T-cell (primary cell): ENCODE measurements around the gene SPEG. TPM values are rescaled to one million over a fixed set of nuclear protein-coding genes. Genes with fewer than 3 reads are reported as not detected.

ENCODE experiments used
- ATAC-seq, 4 experiments: fragments of 200-7000 bp in 3 of 4; fragments of 150-1000 bp in 1 of 4; cut with Tn5 transposase; replicated peaks in 1 of 4; 1 replicate in 3 of 4; 2 replicates in 1 of 4; pipeline ENCODE4 v1.10.0; 2021; ENCODE audit warnings: moderate library complexity in 3 of 4, mild to moderate bottlenecking in 2 of 4, moderate number of reproducible peaks in 1 of 4
- CTCF ChIA-PET, 2 donors: fragments of 300-600 bp; sonication (Branson Sonifier 250); formaldehyde crosslinking; loops; one replicate each; lab custom pipeline; 2022; ENCODE audit warnings: antibody characterized with exemption in 2 of 2; lab: Charles Lee
- POLR2A ChIA-PET, 2 donors: fragments of 300-600 bp; sonication (Branson Sonifier 250); formaldehyde crosslinking; loops; one replicate each; lab custom pipeline; 2022; ENCODE audit warnings: antibody characterized with exemption in 2 of 2; lab: Charles Lee
- DNase-seq, 35 experiments: peaks; one replicate each; pipeline versions ENCODE4 v3.0.0 to v3.0.0-alpha.2; 2013 to 2023
- H3K27ac ChIP-seq: one replicate; pipeline ENCODE4 v1.5.1; 2013; ENCODE audit warnings: low read length
- H3K27me3 ChIP-seq, 2 experiments: replicated peaks in 1 of 2; 1 replicate in 1 of 2; 2 replicates in 1 of 2; pipeline versions ENCODE4 v1.6.1 to v1.7.0; 2013; ENCODE audit warnings: low read length in 1 of 2, mixed read lengths in 1 of 2; ENCODE audit not compliant: control insufficient read depth in 2 of 2, insufficient read depth in 2 of 2; ENCODE audit errors: extremely low read depth in 1 of 2
- H3K36me3 ChIP-seq, 2 donors: 1 replicate in 1 of 2; 2 replicates in 1 of 2; pipeline versions ENCODE4 v1.6.1 to v1.7.0; 2013; ENCODE audit warnings: low read length in 1 of 2; ENCODE audit not compliant: control insufficient read depth in 2 of 2, insufficient read depth in 1 of 2; ENCODE audit errors: extremely low read depth in 1 of 2
- H3K4me1 ChIP-seq, 2 experiments: 1 replicate in 1 of 2; 2 replicates in 1 of 2; pipeline versions ENCODE4 v1.6.1 to v1.7.0; 2013; ENCODE audit warnings: low read length in 2 of 2, mixed read lengths in 1 of 2; ENCODE audit not compliant: insufficient read depth in 2 of 2, control insufficient read depth in 1 of 2; ENCODE audit errors: extremely low read depth in 1 of 2
- H3K4me3 ChIP-seq, 2 donors: 1 replicate in 1 of 2; 2 replicates in 1 of 2; pipeline versions ENCODE4 v1.5.1 to v1.7.0; 2013; ENCODE audit warnings: mild to moderate bottlenecking in 2 of 2, low read length in 1 of 2, moderate library complexity in 1 of 2; ENCODE audit not compliant: control insufficient read depth in 1 of 2; ENCODE audit errors: extremely low read depth in 1 of 2
- H3K9me3 ChIP-seq: 2 replicates; pipeline ENCODE4 v1.7.0; 2013
- H3K27ac Mint-ChIP-seq, 2 donors: one replicate each; pipeline ENCODE4 v1.8.0; 2020 to 2021; ENCODE audit warnings: mild to moderate bottlenecking in 2 of 2, mixed read lengths in 2 of 2
- H3K27me3 Mint-ChIP-seq, 2 donors: one replicate each; pipeline ENCODE4 v1.8.0; 2021 to 2022; ENCODE audit warnings: mixed read lengths in 2 of 2
- H3K36me3 Mint-ChIP-seq: one replicate; pipeline ENCODE4 v1.8.0; 2021; ENCODE audit warnings: mixed read lengths
- H3K4me1 Mint-ChIP-seq, 3 donors: one replicate each; pipeline ENCODE4 v1.8.0; 2020 to 2022; ENCODE audit warnings: mixed read lengths in 3 of 3, mild to moderate bottlenecking in 1 of 3
- H3K4me3 Mint-ChIP-seq, 3 donors: one replicate each; pipeline ENCODE4 v1.8.0; 2020 to 2022; ENCODE audit warnings: mild to moderate bottlenecking in 3 of 3, mixed read lengths in 3 of 3, moderate library complexity in 3 of 3
- H3K9me3 Mint-ChIP-seq, 3 donors: one replicate each; pipeline ENCODE4 v1.8.0; 2020 to 2022; ENCODE audit warnings: mixed read lengths in 3 of 3
- WGBS: methylation state at CpG from one replicate; pipeline ENCODE4 v1.1.5; 2013; ENCODE audit warnings: missing lambda C conversion rate; ENCODE audit not compliant: insufficient coverage; 5-methylcytosine and 5-hydroxymethylcytosine counted together
- total RNA-seq, 35 experiments: library from RNA in 6 of 35; stranded (reverse) in 6 of 35; fragments of 120-200 nt in 1 of 35; gene quantifications; one replicate each; pipeline versions ENCODE4 v1.2.1 to v1.2.4 and lab custom pipeline; 2013 to 2026

Gene SPEG
- total RNA-seq, 5 donors from 2014 or later (not counting 1 experiment from before 2014, with no cell fraction given), result 13.8 to 23.9 (median 18.9) TPM

DNA sequence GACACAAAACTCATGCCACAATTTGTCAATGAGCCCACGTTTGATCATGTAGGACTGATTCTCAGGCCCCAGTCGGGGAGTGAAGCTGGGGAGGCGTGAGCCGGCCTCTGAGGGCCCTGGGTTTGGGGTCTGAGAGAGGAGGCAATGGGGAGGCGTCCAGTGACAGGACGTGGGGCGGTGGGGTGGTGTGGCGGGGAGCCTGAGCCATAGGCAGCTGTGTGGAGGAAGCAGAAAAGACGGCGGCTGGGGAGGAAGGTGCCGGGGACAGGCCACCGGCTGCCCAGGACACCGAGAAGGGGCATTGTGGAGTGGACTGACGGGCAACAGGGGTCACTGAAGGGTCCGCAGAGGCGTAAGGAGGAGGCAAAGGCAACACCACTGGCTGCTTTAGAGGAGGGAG, 101.8 kb downstream of the SPEG start:
- Mint-ChIP-seq H3K27me3 (peaks cover 6 to 14% of the 10 kb centered on the region in 2 donors), H3K9me3 (no peaks in the 10 kb centered on the region), H3K4me1 (peaks cover 0 to 5% (median 4%) of the 10 kb centered on the region in 3 donors), H3K4me3 (no peak overlapping the region), H3K36me3 (no peaks in the 10 kb centered on the region), H3K27ac (no peak overlapping the region)
- H3K27ac ChIP-seq, result no peak overlapping the region
- 82% methylated on average over 13 of the region's 16 CpGs for WGBS
- peaks cover 0 to 12% of the 10 kb centered on the region in 2 donors for H3K36me3 ChIP-seq
- ATAC-seq (no peak), DNase-seq (no peak)
- CTCF ChIA-PET, result interaction anchor here in 1 of 2 donors (0.5 kb wide), 1 partner anchor 206 kb away, joined by 3 read pairs; no protein-coding TSS in a partner anchor
- H3K9me3 ChIP-seq, result no peaks in the 10 kb centered on the region
- no peak overlapping the region for H3K4me3 ChIP-seq
- peaks cover 0 to 6% of the 10 kb centered on the region in 2 experiments for H3K4me1 ChIP-seq
- POLR2A ChIA-PET, result no interaction called here
- H3K27me3 ChIP-seq, result peaks cover 0 to 50% of the 10 kb centered on the region in 2 experiments

DNA sequence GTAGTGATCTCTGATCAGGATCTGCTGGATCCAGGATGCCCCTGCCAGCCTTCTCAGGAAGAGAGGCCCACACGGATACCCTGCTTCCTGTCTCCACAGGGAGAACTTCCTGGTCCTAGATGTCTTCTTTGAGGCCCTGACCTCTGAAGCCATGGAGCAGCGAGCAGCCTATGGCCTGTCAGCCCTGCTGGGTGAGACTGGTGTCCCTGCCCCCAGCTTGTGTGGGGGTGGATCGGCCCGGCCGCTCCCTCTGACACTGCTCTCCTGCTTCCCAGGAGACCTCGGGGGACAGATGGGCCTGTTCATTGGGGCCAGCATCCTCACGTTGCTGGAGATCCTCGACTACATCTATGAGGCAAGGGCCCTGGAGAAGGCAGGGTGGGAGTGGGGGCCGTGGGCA, 102.3 kb downstream of the SPEG start:
- DNase-seq (no peak), ATAC-seq (no peak)
- peaks cover 5 to 11% of the 10 kb centered on the region in 2 donors for H3K27me3 Mint-ChIP-seq
- Histone ChIP-seq H3K27me3 (peaks cover 0 to 45% of the 10 kb centered on the region in 2 experiments), H3K27ac (no peak overlapping the region), H3K4me1 (peaks cover under 1 to 11% of the 10 kb centered on the region in 2 experiments), H3K36me3 (peaks cover 0 to 12% of the 10 kb centered on the region in 2 donors), H3K4me3 (no peak overlapping the region), H3K9me3 (no peaks in the 10 kb centered on the region)
- ChIA-PET POLR2A (no interaction called here), CTCF (interaction anchor here (0.5 to 1.0 kb wide), 2 partner anchors 135 to 206 kb away, joined by 3 to 4 read pairs; no protein-coding TSS in a partner anchor)
- no peak overlapping the region for H3K4me3 Mint-ChIP-seq
- peaks cover 4 to 9% (median 9%) of the 10 kb centered on the region in 3 donors for H3K4me1 Mint-ChIP-seq
- H3K36me3 Mint-ChIP-seq, result no peaks in the 10 kb centered on the region
- no peak overlapping the region for H3K27ac Mint-ChIP-seq
- WGBS, result 82% methylated on average over 8 of the region's 9 CpGs
- H3K9me3 Mint-ChIP-seq, result no peaks in the 10 kb centered on the region

DNA sequence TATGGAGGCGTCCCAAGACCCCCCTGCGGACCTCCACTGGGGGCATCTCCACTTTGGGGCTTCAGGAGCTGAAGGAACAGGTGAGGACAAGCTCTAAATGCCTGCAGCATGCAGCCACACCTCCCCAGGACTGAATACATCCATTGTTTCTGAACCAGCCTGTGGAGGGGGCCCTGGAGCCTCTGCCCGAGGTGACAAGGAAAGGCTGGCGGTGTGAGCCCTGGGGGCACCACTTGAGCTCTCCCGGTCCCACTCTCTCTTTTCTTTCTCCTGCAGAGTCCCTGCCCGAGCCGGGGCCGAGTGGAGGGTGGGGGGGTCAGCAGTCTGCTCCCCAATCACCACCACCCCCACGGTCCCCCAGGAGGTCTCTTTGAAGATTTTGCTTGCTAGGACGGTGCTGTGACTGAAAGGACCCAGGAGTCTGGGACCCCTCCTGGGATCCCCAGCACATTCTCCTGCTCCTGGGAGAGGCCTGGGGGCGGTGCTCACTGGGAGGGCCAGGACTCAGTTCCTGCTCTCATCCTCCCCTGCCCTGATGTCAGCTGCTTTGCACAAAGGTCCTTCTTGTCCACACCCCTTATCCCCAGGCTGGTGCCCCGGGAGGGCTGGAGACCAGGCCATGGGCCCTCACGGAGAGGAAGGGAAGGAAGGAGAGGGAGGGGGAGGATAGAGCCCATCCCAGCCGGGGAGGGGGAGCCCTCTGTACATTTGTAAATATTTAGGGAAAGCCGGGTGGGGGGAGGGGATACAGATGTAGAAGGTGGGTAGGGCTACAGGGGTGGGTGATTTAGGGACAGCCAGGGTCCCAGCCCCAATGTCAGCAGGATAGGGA, 103.2 kb downstream of the SPEG start:
- H3K4me1 ChIP-seq, result peaks cover 10 to 20% of the 10 kb centered on the region in 2 experiments
- no peaks in the 10 kb centered on the region for H3K9me3 ChIP-seq
- H3K4me3 Mint-ChIP-seq, result no peak overlapping the region
- peaks cover 13 to 18% (median 17%) of the 10 kb centered on the region in 3 donors for H3K4me1 Mint-ChIP-seq
- no peak for DNase-seq
- peaks cover 0 to 39% of the 10 kb centered on the region in 2 experiments for H3K27me3 ChIP-seq
- H3K36me3 Mint-ChIP-seq, result no peaks in the 10 kb centered on the region
- no peak for ATAC-seq
- no peak overlapping the region for H3K4me3 ChIP-seq
- peaks cover 0 to 12% of the 10 kb centered on the region in 2 donors for H3K36me3 ChIP-seq
- CTCF ChIA-PET, result interaction anchor here (0.5 to 1.2 kb wide), 4 partner anchors 10 to 152 kb away, joined by 3 to 4 read pairs (median 4); no protein-coding TSS in a partner anchor
- H3K27ac Mint-ChIP-seq, result no peak overlapping the region
- POLR2A ChIA-PET, result no interaction called here
- peaks cover 0 to 11% of the 10 kb centered on the region in 2 donors for H3K27me3 Mint-ChIP-seq
- WGBS, result 79% methylated on average over 5 of the region's 15 CpGs
- no peak overlapping the region for H3K27ac ChIP-seq
- no peaks in the 10 kb centered on the region for H3K9me3 Mint-ChIP-seq

DNA sequence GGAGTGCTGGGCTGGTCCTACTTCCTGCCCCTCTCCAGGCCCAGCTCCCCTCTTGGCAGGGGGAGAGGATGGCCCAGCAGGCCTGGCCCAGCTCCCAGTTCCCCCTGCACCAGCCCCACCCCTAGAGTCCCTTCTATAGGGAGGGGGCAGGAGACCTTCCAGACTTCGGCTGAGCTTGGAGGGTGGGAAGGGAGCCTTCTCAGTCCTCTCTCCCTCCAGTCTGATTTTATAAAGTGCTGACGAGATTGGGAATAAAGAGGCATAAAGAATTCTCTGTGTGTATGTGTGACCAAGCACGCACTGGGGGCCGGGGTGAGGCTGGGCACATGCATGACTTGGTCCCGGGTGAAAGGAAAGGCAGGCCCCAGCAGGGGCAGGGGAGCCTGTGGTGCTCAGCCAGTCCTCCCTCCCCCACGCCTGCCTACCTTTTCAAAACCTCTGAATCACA, 103.9 kb downstream of the SPEG start:
- Histone ChIP-seq H3K27me3 (peaks cover 0 to 35% of the 10 kb centered on the region in 2 experiments), H3K36me3 (peaks cover 0 to 12% of the 10 kb centered on the region in 2 donors), H3K4me1 (peaks cover 10 to 22% of the 10 kb centered on the region in 2 experiments), H3K27ac (no peak overlapping the region), H3K9me3 (no peaks in the 10 kb centered on the region), H3K4me3 (no peak overlapping the region)
- POLR2A ChIA-PET, result no interaction called here
- Mint-ChIP-seq H3K27me3 (peaks cover 0 to 7% of the 10 kb centered on the region in 2 donors), H3K27ac (no peak overlapping the region), H3K4me3 (no peak overlapping the region), H3K9me3 (no peaks in the 10 kb centered on the region), H3K4me1 (peaks cover 14 to 18% (median 17%) of the 10 kb centered on the region in 3 donors), H3K36me3 (no peaks in the 10 kb centered on the region)
- 100% methylated on average over 1 of the region's 6 CpGs for WGBS
- DNase-seq, result no peak
- no peak for ATAC-seq
- CTCF ChIA-PET, result interaction anchor here (0.6 to 1.2 kb wide), 4 partner anchors 9 to 151 kb away, joined by 3 to 4 read pairs (median 3); no protein-coding TSS in a partner anchor

DNA sequence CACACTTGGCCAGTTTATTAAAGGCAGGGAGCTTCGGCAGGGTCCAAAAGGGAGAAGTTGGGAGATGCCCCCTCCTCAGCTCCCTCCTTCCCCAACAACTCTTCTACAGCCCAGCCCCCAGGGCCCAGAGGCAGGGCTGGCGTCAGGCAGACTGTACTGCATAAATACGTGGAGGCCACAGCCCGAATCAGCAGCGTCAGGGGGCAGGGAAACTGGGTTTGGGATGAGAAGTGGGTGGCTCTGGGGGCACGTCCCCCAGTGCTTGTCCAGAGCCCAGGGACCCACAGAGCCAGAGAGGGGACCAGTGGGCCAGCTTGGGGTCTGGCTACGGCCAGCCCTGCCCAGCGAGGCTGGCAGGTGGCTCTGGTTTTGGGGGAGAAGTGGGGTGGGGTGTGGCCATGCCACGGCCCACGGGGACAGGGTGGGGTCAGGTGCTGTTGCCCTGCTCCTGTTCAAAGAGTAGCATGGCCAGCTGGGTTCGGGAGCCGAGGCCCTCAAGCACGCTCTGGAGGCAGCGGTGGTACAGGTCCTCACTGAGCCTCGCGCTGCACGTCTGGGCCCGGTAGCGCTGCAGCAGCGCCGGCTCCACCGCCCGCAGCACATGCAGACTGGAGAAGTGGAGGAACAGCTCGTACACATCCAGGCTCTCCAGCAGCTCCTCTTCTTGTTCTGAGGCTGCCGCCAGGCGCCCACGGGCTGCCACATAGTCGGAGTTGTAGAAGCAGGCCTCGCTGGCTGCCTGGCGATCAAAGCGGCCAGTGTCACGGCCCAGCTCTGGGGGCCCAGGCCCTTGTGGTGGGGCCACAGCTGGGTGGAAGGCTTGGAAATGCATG, 104.5 kb downstream of the SPEG start:
- H3K4me1 ChIP-seq, result peaks cover 10 to 28% of the 10 kb centered on the region in 2 experiments
- peaks cover 0 to 12% of the 10 kb centered on the region in 2 donors for H3K36me3 ChIP-seq
- no peaks in the 10 kb centered on the region for H3K36me3 Mint-ChIP-seq
- POLR2A ChIA-PET, result no interaction called here
- DNase-seq (no peak), ATAC-seq (no peak)
- H3K9me3 ChIP-seq, result no peaks in the 10 kb centered on the region
- H3K9me3 Mint-ChIP-seq, result no peaks in the 10 kb centered on the region
- no peak overlapping the region for H3K27ac ChIP-seq
- H3K27me3 Mint-ChIP-seq, result peaks cover 0 to 3% of the 10 kb centered on the region in 2 donors
- no peak overlapping the region for H3K4me3 Mint-ChIP-seq
- H3K27me3 ChIP-seq, result peaks cover 0 to 34% of the 10 kb centered on the region in 2 experiments
- H3K4me3 ChIP-seq, result no peak overlapping the region
- H3K27ac Mint-ChIP-seq, result no peak overlapping the region
- 91% methylated on average over 26 of the region's 32 CpGs for WGBS
- H3K4me1 Mint-ChIP-seq, result peaks cover 15 to 19% (median 19%) of the 10 kb centered on the region in 3 donors
- CTCF ChIA-PET, result interaction anchor here (0.6 to 1.0 kb wide), 4 partner anchors 9 to 65 kb away, joined by 3 to 4 read pairs (median 3); no protein-coding TSS in a partner anchor
